ENCODE measurements around the gene SUGCT.

- TF ChIP-seq POLR2AphosphoS5 (IDR thresholded peaks at IDR 0.05; ENCODE audit: low read depth, low read length) (no peak), SIN3A (IDR thresholded peaks at IDR 0.05; ENCODE audit: borderline replicate concordance, insufficient read depth, low read length) (no peak), TAF1 (IDR thresholded peaks at IDR 0.05; ENCODE audit: borderline replicate concordance, insufficient read depth, low read length) (no peak)
Measured at GRCh38 chr7:40380111-40380510, 245.3 kb downstream of the SUGCT start.
